Right renal pelvis (tissue), 4 donors: Measurements from ENCODE around the gene C1orf87. TPM values are rescaled to one million over a fixed set of nuclear protein-coding genes. Genes with fewer than 3 reads are reported as not detected.
A peak's percentile ranks its signal among the peaks of the same experiment; 100 is the strongest.

Experiments
- DNase-seq, 4 donors: peaks; one replicate each; pipeline ENCODE4 v3.0.0-alpha.2; 2013; ENCODE audit warnings: low read depth in 4 of 4, low spot score in 3 of 4, missing footprints in 1 of 4
- polyA plus RNA-seq, 4 donors: library from polyadenylated mRNA; unstranded; fragments of 120-200 nt; gene quantifications; one replicate each; pipeline ENCODE4 v1.2.1, GENCODE V29; 2013; ENCODE audit not compliant: insufficient read length in 4 of 4

The C1orf87 gene, protein sequence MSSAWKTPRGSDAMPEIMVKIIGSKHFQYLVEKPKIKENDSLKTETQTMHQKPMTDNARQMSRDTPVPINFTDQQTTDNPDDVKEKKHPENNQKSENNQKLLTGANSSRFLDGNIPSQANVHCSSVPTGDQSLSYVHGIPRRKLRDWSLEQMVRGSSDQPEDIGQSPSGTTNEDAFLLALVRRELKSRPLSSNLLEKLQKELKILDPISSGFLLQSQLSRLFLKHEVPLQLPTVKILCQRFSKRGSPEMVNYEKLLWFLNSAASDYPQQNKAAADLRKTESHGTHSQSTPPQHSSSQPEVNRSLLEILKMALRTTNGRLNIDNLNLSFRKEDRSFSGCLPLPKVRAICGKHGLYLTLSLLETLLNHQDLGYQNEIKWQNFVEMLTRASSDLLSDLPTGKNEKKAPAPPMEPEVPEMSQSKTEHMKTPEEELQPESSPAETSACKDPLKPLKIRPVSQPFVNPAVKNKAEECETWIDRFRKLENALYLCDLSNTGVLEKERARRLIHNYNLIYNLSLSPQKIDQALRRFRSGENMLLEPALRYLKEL
- under 1 TPM; 0.18 to 0.63 (median 0.26) TPM for polyA plus RNA-seq

DNA sequence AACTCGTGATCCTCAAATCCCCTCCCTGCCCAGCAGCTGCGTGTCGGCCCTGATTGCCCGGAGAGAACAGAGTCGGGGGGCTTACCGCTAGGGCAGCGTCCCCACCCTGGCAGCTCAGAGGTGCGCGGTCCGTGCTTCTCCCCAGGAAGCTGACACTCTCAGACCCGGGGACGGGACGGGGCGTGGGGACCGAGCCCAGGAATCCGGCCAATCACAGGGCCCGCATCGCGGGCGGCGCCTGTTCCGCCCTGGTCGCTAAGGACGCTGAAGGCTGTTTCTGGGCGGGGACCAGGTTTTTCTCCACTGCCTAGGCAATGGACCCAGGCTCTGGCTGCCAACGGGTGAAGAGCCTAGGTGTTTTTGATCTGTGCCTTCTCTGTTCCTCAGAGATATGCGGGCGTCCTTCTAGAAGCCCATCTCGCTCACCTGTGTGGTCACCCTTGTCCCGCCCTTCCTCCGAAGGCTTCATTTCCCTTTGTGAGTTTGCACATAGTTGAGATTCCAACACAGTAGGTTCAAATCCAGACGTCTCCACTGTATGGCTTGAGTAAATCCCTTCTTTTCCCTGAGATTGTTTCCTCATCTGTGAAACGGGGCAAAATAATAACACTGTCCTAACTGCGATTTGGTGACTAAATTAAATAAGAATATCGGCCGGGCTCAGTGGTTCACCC, at the start of gene C1orf87:
Gene C1orf87 (minus strand): TSS at position 166 of the 674 bp plus-strand sequence. CDS start 1,127 bp downstream, outside the sequence.
- no peak for DNase-seq

DNA sequence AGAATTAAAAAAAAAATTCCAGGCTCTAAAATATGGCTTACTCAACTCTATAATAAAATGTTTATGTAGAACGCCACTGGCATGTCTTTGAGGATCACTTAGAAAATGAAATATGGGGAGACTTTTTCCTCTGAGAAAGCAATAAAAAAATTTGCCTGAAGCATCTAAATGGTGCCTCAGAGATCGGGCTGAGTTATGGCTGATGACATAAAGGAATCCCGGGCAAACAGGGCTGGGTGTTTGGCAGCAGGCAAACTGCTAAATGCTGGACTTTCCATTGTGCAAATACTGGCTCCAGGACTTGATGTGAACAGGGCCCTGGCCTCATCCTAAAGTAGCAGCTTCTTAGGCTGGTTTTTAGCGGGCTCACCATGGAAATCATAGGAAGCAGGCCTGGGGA, 44.5 kb upstream of the C1orf87 start:
- DNase-seq: no peak

DNA sequence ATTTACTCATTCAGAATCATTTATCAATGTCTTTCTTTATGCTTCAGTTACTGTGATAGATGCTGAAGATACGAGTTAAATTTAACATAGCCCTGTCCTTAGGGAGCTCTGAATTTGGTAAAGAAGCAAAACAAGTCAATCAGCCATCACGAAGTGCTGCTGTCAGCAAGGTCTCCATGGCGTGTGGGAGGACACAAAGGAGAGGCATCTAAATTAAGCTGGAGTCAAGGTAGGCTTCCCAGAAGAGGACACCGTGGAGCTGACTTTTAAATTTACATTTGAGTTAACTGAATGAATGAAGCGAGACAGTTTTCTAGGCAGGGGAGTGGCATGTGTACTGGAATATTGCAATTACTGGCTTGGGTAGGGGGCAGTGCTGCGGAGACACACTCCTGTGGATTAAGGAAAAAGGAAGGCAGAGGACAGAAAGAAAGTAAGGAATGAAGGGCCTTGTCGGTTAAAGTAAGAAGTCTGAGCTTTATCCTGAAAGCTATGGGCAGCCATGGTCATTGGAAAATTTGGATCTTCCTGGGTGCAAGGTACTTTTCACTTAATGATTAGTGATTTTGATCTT, 41.3 kb upstream of the C1orf87 start:
- DNase-seq: no peak

DNA sequence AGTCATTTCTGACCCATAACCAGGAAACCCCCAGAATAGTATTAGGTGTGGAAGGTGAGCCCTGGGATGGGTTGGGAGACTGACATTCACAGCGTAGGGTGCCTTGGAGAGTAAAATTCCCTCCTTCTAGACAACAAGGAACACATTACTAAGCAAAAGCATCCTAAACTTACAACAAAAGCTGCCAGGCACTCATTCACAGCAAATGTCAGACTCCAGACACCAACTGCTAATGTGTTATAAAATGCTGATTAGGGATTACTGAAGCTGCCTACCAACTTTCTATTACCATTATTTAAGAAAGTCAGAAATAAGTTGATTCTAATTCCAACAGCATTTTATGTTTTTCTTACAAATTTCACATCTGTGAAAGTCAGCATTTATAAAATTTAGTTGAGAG, 40.0 kb upstream of the C1orf87 start:
- DNase-seq: no peak

DNA sequence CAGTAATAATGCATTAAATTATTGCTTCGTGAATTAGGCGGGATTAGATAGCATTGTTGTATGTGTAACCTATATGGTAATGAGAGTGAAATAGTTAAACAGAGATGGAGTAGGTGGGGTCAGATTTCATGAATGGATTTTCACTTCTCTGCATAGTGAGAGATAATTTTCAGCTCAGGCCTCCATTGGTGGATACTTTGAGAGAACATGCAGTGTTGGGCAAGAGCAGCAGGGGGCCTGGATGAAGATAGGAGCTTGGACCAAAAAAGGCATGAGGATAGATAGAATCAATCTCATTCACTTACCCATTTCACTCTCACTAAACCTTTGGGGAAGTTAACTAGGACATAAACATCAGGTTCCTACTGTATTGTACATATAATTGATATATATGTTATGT, 39.5 kb upstream of the C1orf87 start:
- DNase-seq: no peak

DNA sequence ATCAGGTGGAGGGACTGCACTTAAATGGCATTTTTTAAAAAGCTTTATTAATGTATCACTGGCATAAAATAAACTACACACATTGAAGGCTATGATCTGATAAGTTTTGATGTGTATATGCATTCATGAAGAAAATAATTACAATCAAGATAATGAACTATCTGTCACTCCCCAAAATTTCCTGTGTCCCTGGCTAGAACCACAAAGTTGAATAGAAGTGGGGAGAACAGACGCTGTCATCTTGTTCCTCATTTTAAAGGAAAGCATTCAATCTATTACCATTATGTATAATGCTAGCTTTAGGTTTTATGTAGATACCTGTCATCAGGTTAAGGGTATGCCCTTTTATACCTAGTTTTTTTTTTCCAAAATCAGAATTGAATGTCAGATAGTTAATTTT, 38.1 kb upstream of the C1orf87 start:
- no peak for DNase-seq

DNA sequence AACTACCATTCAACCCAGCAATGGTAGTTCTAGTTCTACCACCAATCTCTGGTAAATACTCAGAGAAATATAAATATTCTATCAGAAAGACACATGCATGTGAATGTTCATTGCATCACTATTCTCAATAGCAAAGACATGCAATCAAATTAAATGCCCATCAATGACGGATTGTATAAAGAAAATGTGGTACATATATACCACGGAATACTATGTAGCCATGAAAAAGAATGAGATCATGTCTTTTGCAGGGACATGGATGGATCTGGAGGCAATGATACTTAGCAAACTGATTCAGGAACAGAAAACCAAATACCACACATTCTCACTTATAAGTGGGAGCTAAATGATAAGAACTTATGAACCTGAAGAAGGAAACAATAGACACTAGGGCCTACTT, 37.5 kb upstream of the C1orf87 start:
- DNase-seq: no peak

DNA sequence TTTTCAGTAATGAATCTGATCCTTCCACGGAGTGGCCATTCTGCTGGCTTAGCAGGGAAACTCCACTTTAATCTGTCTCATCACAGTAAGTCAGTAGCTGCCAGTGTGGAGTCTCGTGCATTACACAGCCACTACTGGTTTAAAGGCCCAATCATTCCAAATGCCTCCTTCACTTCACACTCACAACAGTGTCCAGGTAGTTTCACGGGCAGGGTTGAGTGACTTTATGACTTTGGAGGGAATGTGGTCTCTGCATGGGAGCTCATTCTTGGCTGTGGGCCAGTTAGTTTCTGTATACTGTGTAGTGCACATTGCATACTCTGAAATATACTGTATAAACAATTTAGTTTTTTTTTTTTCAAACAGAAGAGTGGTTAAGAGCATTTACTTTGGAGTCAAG, 34.6 kb upstream of the C1orf87 start:
- peak; percentile 37 to 65 (median 50) for DNase-seq

DNA sequence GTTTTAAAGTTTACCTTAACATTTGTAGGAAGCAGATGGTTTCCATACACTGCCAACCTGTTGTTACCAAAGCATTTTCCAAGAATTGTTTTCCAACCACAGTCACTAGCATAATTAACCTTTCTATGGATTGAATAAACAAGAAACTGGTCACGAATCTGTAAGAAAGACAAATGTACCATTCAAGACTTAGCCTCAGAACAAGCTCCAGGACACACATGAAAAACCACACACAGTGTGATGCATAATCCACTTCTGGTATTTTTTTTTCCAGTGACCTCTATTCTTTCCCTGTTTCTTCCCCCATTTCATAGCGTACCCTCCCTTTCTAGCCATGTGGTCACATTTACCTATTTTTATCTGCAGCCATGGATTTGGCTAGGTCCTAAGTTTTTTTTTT, 29.6 kb upstream of the C1orf87 start:
- no peak for DNase-seq

DNA sequence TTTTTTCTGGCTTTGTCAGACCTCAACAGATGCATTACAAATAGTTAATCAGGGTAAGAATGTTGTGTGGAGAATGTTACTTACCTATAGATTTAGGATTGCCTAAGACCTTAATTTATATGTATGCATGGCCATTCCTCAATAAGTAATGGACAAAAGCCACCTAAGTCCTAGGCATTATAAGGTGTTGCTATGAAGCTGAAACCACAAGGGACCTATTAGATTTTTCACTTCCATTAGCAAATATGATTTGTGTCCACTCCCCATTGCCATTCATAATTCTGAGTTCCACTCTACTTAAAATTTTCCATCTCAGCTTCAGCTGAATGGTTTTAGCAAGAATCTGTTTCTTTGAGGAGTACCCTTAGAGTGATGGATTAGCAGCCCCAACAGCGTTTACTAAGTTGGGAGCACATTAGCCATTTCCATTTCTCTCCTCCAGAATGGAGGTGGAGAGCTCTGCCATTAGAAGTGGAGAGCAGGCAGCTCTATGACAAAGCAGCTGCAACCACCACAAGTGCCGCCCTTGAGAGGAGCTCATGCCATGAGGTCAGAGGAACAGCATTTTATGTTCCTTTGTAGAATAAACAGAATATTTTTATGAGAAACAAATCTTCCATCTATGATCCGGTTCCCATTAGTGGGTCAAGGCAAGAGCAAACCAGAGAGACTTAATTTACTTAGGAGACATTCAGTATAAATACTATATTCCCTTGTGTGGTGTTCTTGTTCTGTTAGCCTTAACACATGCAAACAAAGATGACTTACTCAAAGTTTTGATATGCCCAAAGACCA, 28.9 kb upstream of the C1orf87 start:
- no peak for DNase-seq

DNA sequence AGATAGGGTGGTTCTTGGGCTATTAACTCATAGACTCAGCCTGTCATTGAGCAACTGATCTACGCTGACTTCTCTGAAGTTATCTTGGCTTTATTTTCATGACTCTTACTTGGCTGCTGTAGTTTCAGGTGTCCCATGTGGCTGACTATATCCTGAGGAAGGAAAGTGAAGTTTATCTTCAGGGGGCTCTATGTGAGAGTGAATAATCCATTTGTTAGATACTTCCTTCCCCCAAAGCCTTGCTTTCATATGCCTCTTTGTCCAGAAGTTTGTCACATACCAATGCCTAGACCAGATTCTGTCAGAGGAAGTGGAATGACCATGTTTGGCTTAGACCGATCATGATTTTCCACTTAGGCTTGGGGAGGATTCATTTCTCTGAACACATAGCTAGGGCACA, 27.9 kb upstream of the C1orf87 start:
- no peak for DNase-seq

DNA sequence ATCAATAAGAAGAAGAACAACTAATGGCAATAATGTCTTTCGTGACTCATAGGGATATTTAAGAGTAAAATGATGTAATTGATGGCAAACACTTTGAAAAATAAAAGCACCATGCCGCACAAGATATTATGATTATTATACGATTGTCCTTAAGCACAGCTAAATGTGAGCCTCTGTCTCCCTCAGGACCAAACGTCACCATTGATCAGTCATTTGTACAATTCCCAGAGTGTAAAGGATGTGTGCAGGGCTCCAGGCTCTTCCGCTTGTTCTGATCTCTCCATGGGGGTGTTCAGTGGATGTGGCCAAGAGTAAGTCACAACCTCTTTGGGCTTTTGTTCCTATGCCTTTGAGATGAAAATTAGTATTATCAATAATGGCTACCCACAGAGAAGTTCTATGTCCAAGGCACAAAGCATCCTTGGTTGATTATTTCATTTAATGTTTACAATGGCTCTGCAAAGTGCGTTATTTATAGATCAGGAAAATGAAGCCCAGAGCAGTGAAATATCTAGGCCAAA, 17.7 kb upstream of the C1orf87 start:
- DNase-seq: no peak

DNA sequence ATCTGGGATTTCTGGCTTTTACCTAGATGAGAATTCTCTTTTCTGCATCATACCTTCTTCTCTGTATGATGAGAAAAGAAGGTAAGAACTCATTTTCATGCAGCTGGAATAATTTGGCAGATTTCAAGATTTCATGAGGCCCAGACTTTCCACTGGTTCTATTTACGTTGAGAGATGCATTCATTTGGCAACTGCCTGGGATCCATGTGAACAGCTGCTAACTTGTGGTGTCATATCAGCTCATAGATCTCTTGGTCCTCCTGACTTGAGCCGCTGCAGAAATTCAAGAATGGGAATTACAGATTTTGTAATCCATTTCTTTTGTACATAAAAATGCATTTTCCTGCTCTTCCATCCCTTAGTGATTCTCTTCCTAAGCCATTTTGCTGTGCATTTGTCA, 17.1 kb upstream of the C1orf87 start:
- DNase-seq: no peak

DNA sequence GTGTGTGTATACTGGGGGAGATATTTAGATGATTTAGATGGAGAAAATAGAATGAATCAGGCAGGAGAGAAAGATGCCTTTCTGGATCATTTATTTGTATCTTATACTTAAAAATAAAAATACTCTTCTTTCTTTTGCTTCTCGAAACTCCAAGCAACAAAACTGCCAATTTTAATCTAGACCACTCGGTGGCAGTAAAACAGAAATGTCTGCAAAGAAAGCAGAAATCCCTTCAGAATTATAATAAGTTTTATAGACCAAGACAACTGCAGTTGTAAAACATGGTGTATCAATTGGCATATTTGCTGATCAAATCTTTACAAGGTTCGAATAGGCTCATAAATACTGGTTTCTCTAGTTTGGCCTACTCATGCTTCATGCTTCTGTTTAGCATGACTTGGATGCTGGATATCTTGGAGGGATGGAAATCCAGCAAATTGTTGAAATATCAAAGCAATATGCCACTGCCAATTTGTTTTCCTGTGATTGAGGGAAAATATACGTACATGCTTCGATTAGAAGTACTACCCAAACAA, 15.1 kb upstream of the C1orf87 start:
- no peak for DNase-seq

DNA sequence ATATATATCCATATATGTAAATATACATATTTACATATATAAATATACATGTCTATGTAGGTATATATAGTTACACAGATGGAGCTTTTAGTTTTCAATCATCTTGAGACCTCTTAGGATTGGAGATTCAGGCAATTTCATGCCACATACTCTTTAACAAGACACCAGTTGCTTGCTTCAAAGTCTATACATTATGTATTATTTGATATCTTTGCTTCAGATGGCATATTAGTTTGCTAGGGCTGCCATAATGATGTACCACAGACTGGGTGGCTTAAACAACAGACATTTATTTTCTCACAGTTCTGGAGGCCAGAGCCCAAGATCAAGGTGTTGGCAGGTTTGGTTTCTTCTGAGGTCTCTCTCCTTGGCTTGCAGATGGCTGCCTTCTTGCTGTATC, 14.1 kb upstream of the C1orf87 start:
- DNase-seq: no peak

DNA sequence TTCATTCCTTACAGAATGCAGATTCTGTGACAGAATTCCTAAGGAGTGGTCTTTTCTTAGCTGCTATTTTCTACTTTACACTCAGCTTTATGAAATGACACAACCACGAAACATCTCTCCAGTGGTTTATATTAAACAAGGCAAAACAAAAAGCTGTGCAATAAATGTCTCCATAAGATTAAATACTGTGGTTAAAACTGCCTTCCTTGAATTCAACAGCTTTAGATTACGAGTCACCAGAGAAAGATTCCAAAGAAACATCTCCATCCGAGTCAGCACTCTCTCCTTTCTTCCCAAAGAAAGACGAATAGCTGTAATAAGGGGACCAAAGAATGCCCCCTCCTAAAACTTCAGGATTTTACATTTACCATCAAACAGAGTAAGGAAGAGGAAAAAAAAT, 4.6 kb upstream of the C1orf87 start:
- DNase-seq: no peak

DNA sequence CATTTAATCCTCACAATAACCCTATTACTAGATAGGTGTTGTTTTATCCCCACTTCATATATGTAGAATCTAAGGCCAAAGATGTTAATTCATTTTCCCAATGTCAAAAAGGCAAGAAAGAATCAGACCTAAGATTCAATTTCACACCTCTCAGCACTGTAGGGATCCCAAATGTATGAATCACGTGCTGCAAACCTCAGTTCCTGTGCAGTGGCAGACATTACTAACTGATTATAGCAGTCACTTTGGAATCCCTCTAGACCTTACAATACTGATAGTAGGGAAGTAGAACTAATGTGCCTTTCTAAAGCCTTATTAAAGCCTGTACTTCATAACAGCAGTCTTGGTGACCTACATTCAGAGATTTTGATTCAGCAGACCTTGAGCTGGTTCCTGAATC, 2.3 kb downstream of the C1orf87 start:
- no peak for DNase-seq

DNA sequence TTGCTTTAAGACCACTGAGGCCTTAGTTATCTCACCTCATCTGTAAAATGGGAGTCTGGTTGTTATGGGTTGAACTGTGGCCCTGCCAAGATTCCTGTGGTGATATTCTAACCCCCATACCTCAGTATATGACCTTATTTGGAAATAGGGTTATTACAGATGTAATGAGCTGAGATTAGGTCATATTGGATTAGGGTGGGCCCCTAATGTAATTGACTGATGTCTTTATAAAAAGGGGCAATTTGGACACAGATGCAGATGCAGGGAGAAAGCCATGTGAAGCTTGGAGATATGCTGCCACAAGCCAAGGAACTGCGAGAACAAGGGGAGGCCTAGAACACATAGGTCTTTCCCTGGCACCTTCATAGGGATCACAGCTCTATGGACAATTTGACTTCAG, 3.9 kb downstream of the C1orf87 start:
- DNase-seq: no peak

DNA sequence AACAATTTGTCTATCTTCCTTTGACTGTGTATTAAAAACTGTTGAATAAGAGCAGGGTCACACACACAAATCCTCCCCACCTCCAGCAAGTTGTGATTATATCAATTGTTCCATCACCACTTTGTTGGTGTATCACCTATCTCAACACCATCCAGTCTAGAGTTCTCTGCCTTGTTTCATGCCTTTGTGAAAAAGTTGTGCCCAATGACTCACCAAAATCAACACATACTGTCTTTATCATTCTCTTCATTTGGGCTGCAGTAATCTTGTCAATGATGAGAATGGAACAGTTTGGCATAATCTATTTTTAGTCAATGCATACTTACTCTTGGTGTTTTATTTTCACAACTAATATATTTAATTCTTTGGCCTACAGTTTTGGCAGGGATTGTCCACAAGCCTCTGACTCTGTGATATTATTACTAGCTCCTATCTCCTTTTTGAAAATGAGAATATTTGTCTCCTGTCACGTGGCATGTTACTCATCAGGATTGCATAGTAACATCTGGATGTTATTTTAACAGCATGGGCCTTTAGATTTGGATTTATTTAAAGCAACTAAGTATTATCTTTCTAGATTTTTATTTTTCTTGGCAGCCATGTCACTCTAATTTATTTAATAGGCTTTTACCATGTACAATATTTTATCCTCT, 5.1 kb downstream of the C1orf87 start:
- peak in 1 of 4 donors; percentile 7 for DNase-seq

DNA sequence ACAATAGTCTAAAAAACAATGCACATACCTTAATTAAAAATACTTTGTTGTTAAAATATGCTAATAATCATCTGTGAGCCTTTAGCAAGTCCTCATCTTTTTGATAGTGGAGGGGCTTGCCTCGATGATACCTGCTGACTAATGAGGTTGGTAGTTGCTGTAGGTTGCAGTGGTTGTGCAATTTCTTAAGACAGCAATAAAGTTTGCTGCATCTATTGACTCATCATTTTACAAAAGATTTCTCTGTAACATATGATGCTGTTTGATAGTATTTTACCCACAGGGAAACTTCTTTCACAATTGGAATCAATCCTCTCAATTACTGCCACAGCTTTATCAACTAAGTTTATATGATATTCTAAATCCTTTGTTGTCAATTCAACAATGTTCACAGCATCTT, 7.6 kb downstream of the C1orf87 start:
- no peak for DNase-seq
